ENCODE measurements around the gene TRIM6. TPM values are rescaled to one million over a fixed set of nuclear protein-coding genes. Genes with fewer than 3 reads are reported as not detected.
"Not testable (repeated sequence)": the region's sequence is repeated elsewhere in the genome, so short reads cannot be mapped to it uniquely, and the experiment has no call there.

Gene TRIM6
- total and polyA plus RNA-seq, 2 donors (not counting 3 experiments of a cell fraction or from before 2014, with no cell fraction given) = 3.9 to 5.6 TPM

DNA sequence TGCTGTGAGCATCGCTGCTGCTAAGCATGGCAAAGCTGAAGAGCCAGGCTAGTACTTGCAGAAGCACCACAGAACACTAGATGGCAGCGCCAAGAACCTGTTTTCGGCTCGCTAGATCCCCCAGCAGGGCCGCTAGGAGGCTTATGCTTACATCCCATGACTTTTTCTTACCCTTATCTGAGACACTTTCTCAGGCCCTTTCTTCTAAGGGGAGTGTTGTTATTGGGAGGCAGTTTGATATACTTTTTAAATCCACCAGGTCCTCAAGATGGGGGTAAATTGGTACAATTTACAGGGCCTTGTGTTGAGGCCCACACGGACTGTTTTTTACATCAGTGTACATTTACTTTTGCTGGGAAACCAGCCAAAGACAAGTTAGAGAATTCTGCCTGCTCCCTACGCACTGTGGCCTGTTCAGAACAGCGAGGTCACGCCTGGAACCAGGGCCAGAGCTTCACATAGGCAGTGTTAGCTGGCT, 4.0 kb downstream of the TRIM6 start:
- Histone ChIP-seq H3K27ac (ENCODE audit: insufficient read depth, low read depth, low read length) (peak overlapping the region; percentile 32), H2AFZ (ENCODE audit: low read depth, low read length) (peak overlapping the region; percentile 96), H3K4me3 (replicated peaks in 1 of 3; ENCODE audit: insufficient read depth in 1 of 3, low read depth in 1 of 3, low read length in 3 of 3) (no peak overlapping the region), H3K4me1 (ENCODE audit: control insufficient read depth, extremely low read depth, insufficient read depth, low read length) (peaks cover 9% of the 10 kb centered on the region), H4K20me1 (replicated peaks; ENCODE audit: control insufficient read depth, extremely low read depth, insufficient read depth, low read length) (no peaks in the 10 kb centered on the region), H3K36me3 (ENCODE audit: control insufficient read depth in 2 of 2, extremely low read depth in 1 of 2, insufficient read depth in 2 of 2, low read length in 2 of 2) (no peaks in the 10 kb centered on the region), H3K9ac (replicated peaks; ENCODE audit: extremely low read depth, insufficient read depth, low read length) (peak overlapping the region; percentile 46), H3K79me2 (ENCODE audit: control insufficient read depth, insufficient read depth, low read length) (no peaks in the 10 kb centered on the region), H3K27me3 (ENCODE audit: control insufficient read depth in 2 of 2, insufficient read depth in 2 of 2, low read length in 2 of 2) (no peaks in the 10 kb centered on the region), H3K9me1 (replicated peaks; ENCODE audit: control insufficient read depth, extremely low read depth, insufficient read depth, low read length) (no peaks in the 10 kb centered on the region), H3K4me2 (ENCODE audit: insufficient read depth, low read length) (peak overlapping the region; percentile 53), H3K9me3 (replicated peaks; ENCODE audit: control insufficient read depth, insufficient read depth, low read length) (no peaks in the 10 kb centered on the region)
- ChIA-PET CTCF (interaction anchor here (0.7 to 3.2 kb wide), 18 partner anchors 10 to 291 kb away, joined by 3 to 20 read pairs (median 8); partner anchors contain the start of genes TRIM22, TRIM34 and TRIM5), POLR2A (no interaction called here)
- no TSS peak for BruUV-seq (replicated peaks)
- intact Hi-C loops (cut with micrococcal nuclease) (loop anchor here (1.0 to 2.0 kb wide), 6 partner anchors 20 to 208 kb away; partner anchors contain the start of genes OR52N2, TRIM34 and TRIM5), dilution Hi-C loops (cut with MboI; ENCODE audit: extremely low pct_ligation_motif_present, low sequenced_read_pairs) (no loop called here)
- FAIRE-seq (peak; percentile 98), DNase-seq (ENCODE audit: low read depth, low spot score) (peak; percentile 91)
- no peak for TF ChIP-seq JUN (IDR thresholded peaks at IDR 0.05; ENCODE audit: borderline replicate concordance, insufficient read depth, insufficient read length, low read depth)
- TF ChIP-seq, protein P1, sequence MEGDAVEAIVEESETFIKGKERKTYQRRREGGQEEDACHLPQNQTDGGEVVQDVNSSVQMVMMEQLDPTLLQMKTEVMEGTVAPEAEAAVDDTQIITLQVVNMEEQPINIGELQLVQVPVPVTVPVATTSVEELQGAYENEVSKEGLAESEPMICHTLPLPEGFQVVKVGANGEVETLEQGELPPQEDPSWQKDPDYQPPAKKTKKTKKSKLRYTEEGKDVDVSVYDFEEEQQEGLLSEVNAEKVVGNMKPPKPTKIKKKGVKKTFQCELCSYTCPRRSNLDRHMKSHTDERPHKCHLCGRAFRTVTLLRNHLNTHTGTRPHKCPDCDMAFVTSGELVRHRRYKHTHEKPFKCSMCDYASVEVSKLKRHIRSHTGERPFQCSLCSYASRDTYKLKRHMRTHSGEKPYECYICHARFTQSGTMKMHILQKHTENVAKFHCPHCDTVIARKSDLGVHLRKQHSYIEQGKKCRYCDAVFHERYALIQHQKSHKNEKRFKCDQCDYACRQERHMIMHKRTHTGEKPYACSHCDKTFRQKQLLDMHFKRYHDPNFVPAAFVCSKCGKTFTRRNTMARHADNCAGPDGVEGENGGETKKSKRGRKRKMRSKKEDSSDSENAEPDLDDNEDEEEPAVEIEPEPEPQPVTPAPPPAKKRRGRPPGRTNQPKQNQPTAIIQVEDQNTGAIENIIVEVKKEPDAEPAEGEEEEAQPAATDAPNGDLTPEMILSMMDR (IDR thresholded peaks at IDR 0.05; ENCODE audit: extremely low read depth in 1 of 2, insufficient read depth in 1 of 2, low read depth in 1 of 2, low read length in 2 of 2) = peak; percentile 79 to 94

DNA sequence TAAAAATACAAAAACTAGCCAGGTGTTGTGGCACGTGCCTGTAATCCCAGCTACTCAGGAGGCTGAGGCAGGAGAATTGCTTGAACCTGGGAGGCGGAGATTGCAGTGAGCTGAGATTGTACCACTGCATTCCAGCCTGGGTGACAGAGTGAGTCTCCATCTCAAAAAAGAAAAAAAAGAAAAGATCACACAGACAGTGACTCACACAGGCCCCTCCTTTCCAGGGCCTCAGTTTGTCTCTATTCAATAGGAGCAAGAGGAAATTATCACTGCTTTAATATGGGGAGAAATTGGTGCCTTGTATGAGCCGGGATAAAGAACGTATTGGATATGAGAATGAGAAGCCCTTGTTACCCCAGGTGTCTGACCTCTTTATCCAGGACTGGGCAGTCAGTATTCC, 6.4 kb downstream of the TRIM6 start:
- H3K27ac ChIP-seq (ENCODE audit: insufficient read depth, low read depth, low read length); POLR2A ChIA-PET; dilution Hi-C loops (cut with MboI; ENCODE audit: extremely low pct_ligation_motif_present, low sequenced_read_pairs); DNase-seq (ENCODE audit: low read depth, low spot score); H3K9me1 ChIP-seq (replicated peaks; ENCODE audit: control insufficient read depth, extremely low read depth, insufficient read depth, low read length); H3K36me3 ChIP-seq (ENCODE audit: control insufficient read depth in 2 of 2, extremely low read depth in 1 of 2, insufficient read depth in 2 of 2, low read length in 2 of 2); H3K4me1 ChIP-seq (ENCODE audit: control insufficient read depth, extremely low read depth, insufficient read depth, low read length); H3K9me3 ChIP-seq (replicated peaks; ENCODE audit: control insufficient read depth, insufficient read depth, low read length); BruUV-seq (replicated peaks); H3K4me3 ChIP-seq (replicated peaks in 1 of 3; ENCODE audit: insufficient read depth in 1 of 3, low read depth in 1 of 3, low read length in 3 of 3); H3K9ac ChIP-seq (replicated peaks; ENCODE audit: extremely low read depth, insufficient read depth, low read length); H3K79me2 ChIP-seq (ENCODE audit: control insufficient read depth, insufficient read depth, low read length); intact Hi-C loops (cut with micrococcal nuclease); H4K20me1 ChIP-seq (replicated peaks; ENCODE audit: control insufficient read depth, extremely low read depth, insufficient read depth, low read length); H3K27me3 ChIP-seq (ENCODE audit: control insufficient read depth in 2 of 2, insufficient read depth in 2 of 2, low read length in 2 of 2); H2AFZ ChIP-seq (ENCODE audit: low read depth, low read length); FAIRE-seq; H3K4me2 ChIP-seq (ENCODE audit: insufficient read depth, low read length): not testable (repeated sequence)
- CTCF ChIA-PET = interaction anchor here (1.3 to 2.0 kb wide), 2 partner anchors 11 to 18 kb away, joined by 3 to 5 read pairs; no protein-coding TSS in a partner anchor

All from endothelial cell of umbilical vein (primary cell).